ENCODE data around the gene PLET1.

DNA sequence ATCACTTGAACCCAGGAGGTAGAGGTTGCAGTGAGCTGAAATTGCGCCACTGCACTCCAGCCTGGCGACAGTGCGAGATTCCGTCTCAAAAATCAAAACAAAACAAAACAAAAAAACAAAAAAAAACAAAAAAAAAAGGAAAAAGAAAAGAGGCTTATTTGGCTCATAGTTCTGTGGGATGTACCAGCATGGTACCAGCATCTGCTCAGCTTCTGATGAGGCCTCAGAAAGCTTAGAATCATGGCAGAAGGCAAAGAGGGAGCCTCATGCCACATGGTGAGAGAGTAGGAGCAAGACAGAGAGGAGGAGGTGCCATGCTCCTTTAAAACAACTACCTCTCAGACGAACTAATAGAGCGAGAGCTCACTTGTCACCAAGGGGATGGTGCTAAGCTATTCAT, 45.0 kb downstream of the PLET1 start:
- TF ChIP-seq, protein P1, sequence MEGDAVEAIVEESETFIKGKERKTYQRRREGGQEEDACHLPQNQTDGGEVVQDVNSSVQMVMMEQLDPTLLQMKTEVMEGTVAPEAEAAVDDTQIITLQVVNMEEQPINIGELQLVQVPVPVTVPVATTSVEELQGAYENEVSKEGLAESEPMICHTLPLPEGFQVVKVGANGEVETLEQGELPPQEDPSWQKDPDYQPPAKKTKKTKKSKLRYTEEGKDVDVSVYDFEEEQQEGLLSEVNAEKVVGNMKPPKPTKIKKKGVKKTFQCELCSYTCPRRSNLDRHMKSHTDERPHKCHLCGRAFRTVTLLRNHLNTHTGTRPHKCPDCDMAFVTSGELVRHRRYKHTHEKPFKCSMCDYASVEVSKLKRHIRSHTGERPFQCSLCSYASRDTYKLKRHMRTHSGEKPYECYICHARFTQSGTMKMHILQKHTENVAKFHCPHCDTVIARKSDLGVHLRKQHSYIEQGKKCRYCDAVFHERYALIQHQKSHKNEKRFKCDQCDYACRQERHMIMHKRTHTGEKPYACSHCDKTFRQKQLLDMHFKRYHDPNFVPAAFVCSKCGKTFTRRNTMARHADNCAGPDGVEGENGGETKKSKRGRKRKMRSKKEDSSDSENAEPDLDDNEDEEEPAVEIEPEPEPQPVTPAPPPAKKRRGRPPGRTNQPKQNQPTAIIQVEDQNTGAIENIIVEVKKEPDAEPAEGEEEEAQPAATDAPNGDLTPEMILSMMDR (conservative IDR thresholded peaks at IDR 0.05; ENCODE audit: low read length), result no peak
- TF ChIP-seq EZH2phosphoT487 (IDR thresholded peaks at IDR 0.05; ENCODE audit: borderline replicate concordance, low read depth, low read length), result no peak
